GM19035 (cell line): ENCODE data around the gene SEMA3E.

Experiments
- ATAC-seq: cut with Tn5 transposase; IDR thresholded peaks from one replicate; pipeline ENCODE4 v1.9.1; 2021; ENCODE audit not compliant: unreplicated experiment

The SEMA3E gene

GRCh38 chr7:83366629-83367028 is 282.3 kb downstream of the SEMA3E start:
- no peak for ATAC-seq

GRCh38 chr7:83365746-83366145 is 283.2 kb downstream of the SEMA3E start:
- no peak for ATAC-seq

- ATAC-seq: no peak
Measured at GRCh38 chr7:83362871-83363550, 285.9 kb downstream of the SEMA3E start.

GRCh38 chr7:83359108-83359507 is 289.8 kb downstream of the SEMA3E start:
- no peak for ATAC-seq

- no peak for ATAC-seq
Measured at GRCh38 chr7:83355143-83355542, 293.8 kb downstream of the SEMA3E start.

GRCh38 chr7:83347945-83348444 is 300.9 kb downstream of the SEMA3E start:
- ATAC-seq: no peak

GRCh38 chr7:83339907-83340306 is 309.0 kb downstream of the SEMA3E start:
- no peak for ATAC-seq

GRCh38 chr7:83338277-83338950 is 310.5 kb downstream of the SEMA3E start:
- no peak for ATAC-seq

GRCh38 chr7:83337050-83337449 is 311.9 kb downstream of the SEMA3E start:
- no peak for ATAC-seq

GRCh38 chr7:83326223-83326622 is 322.7 kb downstream of the SEMA3E start:
- ATAC-seq: no peak

GRCh38 chr7:83325083-83325482 is 323.9 kb downstream of the SEMA3E start:
- no peak for ATAC-seq

GRCh38 chr7:83324596-83324995 is 324.3 kb downstream of the SEMA3E start:
- ATAC-seq: no peak

- ATAC-seq: no peak
Measured at GRCh38 chr7:83321011-83321410, 327.9 kb downstream of the SEMA3E start.

GRCh38 chr7:83313931-83314330 is 335.0 kb downstream of the SEMA3E start:
- ATAC-seq: no peak
